Measurements from ENCODE around the gene DNAJB2.
A peak's percentile ranks its signal among the peaks of the same experiment; 100 is the strongest.

The DNAJB2 gene

DNA sequence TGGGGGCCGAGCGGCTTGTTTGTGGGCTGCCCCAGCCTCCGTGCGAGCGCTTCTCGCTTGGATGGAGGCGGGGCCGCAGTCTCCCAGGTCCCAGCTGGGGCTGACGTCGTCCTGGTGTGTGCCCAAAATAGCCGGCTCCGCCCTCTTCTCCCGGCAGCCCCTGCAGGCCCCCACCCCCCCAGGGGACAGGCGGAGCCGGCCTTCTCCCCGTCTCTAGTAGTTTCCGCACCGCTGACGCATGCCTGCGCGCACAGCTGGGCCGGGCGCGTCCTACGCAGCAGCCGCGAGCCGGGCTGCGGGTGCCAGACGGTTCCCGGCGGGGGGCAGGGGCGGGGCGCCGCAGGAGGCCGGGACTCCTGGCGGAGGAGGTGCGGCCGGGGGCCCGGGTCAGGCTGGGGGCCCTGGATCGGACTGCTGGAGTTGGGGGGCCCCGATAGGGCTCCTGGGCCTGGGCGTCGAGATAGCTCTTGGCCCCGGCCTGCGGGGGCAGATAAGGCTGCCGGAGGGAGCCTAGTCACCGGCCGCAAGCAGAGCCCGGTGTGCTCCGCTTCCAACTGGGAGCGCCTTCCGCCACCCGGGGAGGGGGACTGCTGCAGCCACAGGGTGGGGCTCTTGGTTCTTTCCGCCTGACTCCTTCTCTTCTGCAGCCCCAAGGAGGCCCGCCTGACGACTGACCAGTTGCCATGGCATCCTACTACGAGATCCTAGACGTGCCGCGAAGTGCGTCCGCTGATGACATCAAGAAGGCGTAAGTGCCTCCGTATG, at the start of gene DNAJB2:
TSS of gene DNAJB2 (plus strand) at position 216 of the 765 bp plus-strand sequence. CDS start at position 684, 468 bp downstream.
- Histone ChIP-seq H3K4me1 (ENCODE audit: control insufficient read depth, insufficient read depth, low read length, unreplicated experiment) (peaks cover 30% of the 10 kb centered on the region), H3K36me3 (ENCODE audit: insufficient read depth, low read length) (no peaks in the 10 kb centered on the region), H3K27me3 (ENCODE audit: insufficient read depth, low read length) (no peaks in the 10 kb centered on the region), H3K79me2 (ENCODE audit: control insufficient read depth, insufficient read depth, low read length, unreplicated experiment) (no peaks in the 10 kb centered on the region), H3K4me3 (ENCODE audit: low read depth, low read length) (peak within 1 kb of the TSS; percentile 82), H3K27ac (ENCODE audit: low read depth, low read length) (peak within 1 kb of the TSS; percentile 96), H2AFZ (ENCODE audit: low read length, unreplicated experiment) (peak within 1 kb of the TSS; percentile 35)

GRCh38 chr2:219230059-219230540, 49.1 kb upstream of the DNAJB2 start:
- H3K4me1 ChIP-seq (ENCODE audit: control insufficient read depth, insufficient read depth, low read length, unreplicated experiment): peaks cover 23% of the 10 kb centered on the region
- peak overlapping the region; percentile 88 for H3K4me3 ChIP-seq (ENCODE audit: low read depth, low read length)
- H3K27ac ChIP-seq (ENCODE audit: low read depth, low read length): peak overlapping the region; percentile 82
- peaks cover 22% of the 10 kb centered on the region; the same call in 1 of the 2 replicates for H3K36me3 ChIP-seq (ENCODE audit: insufficient read depth, low read length)
- H3K27me3 ChIP-seq (ENCODE audit: insufficient read depth, low read length): no peaks in the 10 kb centered on the region
- H3K79me2 ChIP-seq (ENCODE audit: control insufficient read depth, insufficient read depth, low read length, unreplicated experiment): peaks cover 38% of the 10 kb centered on the region
- peak overlapping the region; percentile 19 for H2AFZ ChIP-seq (ENCODE audit: low read length, unreplicated experiment)

- H3K4me3 ChIP-seq (ENCODE audit: low read depth, low read length): no peak overlapping the region
- no peak overlapping the region for H3K27ac ChIP-seq (ENCODE audit: low read depth, low read length)
- H3K36me3 ChIP-seq (ENCODE audit: insufficient read depth, low read length): peaks cover 32% of the 10 kb centered on the region
- H2AFZ ChIP-seq (ENCODE audit: low read length, unreplicated experiment): no peak overlapping the region
- peaks cover 14% of the 10 kb centered on the region for H3K4me1 ChIP-seq (ENCODE audit: control insufficient read depth, insufficient read depth, low read length, unreplicated experiment)
- H3K79me2 ChIP-seq (ENCODE audit: control insufficient read depth, insufficient read depth, low read length, unreplicated experiment): peaks cover 11% of the 10 kb centered on the region
- no peaks in the 10 kb centered on the region for H3K27me3 ChIP-seq (ENCODE audit: insufficient read depth, low read length)
Measured at GRCh38 chr2:219234331-219234730, 44.8 kb upstream of the DNAJB2 start.

DNA sequence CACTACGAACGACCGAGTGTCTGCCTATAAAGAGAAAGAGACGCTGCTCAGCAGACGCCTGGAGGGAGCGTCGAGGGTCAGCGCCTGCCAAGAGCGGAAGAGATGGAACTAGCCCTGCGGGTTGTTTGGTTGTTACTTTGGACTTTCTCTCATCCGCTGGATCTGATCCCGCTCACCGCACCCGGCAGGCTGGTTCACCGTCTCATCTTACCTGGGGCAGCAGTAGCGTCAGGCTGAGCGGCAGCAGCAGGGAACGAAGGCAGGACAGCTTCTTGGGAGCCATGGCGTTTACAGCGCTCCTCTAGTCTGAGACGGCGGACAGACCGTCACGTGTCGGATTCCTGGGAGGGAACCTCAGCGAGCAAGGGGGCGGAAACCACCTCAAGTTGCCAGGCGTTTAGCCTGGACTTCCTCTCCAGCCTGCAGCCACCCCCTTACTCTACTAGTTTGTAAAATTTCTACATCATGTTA, 35.8 kb upstream of the DNAJB2 start:
- H3K27ac ChIP-seq (ENCODE audit: low read depth, low read length): no peak overlapping the region
- peaks cover 29% of the 10 kb centered on the region for H3K79me2 ChIP-seq (ENCODE audit: control insufficient read depth, insufficient read depth, low read length, unreplicated experiment)
- no peaks in the 10 kb centered on the region for H3K27me3 ChIP-seq (ENCODE audit: insufficient read depth, low read length)
- H3K4me3 ChIP-seq (ENCODE audit: low read depth, low read length): peak overlapping the region; percentile 76
- 0 out of 2 replicates have a peak, but pooled peaks cover 4% of the 10 kb centered on the region for H3K36me3 ChIP-seq (ENCODE audit: insufficient read depth, low read length)
- peak overlapping the region; percentile 57 for H2AFZ ChIP-seq (ENCODE audit: low read length, unreplicated experiment)
- peaks cover 21% of the 10 kb centered on the region for H3K4me1 ChIP-seq (ENCODE audit: control insufficient read depth, insufficient read depth, low read length, unreplicated experiment)

DNA sequence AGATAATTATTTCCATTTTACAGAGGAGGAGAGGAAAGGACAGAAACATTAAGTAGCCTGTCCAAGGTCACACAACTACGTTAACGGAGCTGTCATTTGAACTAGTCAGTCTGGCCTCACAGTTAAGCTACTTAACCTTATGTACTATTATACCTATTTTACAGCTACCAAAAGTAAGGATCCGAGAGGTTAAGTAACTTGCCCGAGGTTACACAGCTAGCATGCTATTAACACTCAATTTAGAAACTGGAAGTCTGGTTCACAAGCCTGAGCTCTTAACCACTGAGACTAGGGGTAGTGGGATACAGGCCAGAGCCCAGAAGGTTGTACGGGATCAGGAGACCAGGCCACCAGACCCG, 34.4 kb upstream of the DNAJB2 start:
- Histone ChIP-seq H3K79me2 (ENCODE audit: control insufficient read depth, insufficient read depth, low read length, unreplicated experiment) (peaks cover 29% of the 10 kb centered on the region), H3K4me3 (ENCODE audit: low read depth, low read length) (peak overlapping the region; percentile 97), H2AFZ (ENCODE audit: low read length, unreplicated experiment) (peak overlapping the region; percentile 87), H3K27me3 (ENCODE audit: insufficient read depth, low read length) (no peaks in the 10 kb centered on the region), H3K27ac (ENCODE audit: low read depth, low read length) (peak overlapping the region; percentile 88), H3K4me1 (ENCODE audit: control insufficient read depth, insufficient read depth, low read length, unreplicated experiment) (peaks cover 34% of the 10 kb centered on the region), H3K36me3 (ENCODE audit: insufficient read depth, low read length) (0 out of 2 replicates have a peak, but pooled peaks cover 4% of the 10 kb centered on the region)

- peaks cover 5% of the 10 kb centered on the region; the same call in 1 of the 2 replicates for H3K36me3 ChIP-seq (ENCODE audit: insufficient read depth, low read length)
- peaks cover 29% of the 10 kb centered on the region for H3K79me2 ChIP-seq (ENCODE audit: control insufficient read depth, insufficient read depth, low read length, unreplicated experiment)
- H3K4me1 ChIP-seq (ENCODE audit: control insufficient read depth, insufficient read depth, low read length, unreplicated experiment): peaks cover 39% of the 10 kb centered on the region
- peak within 1 kb of the TSS; percentile 87 for H2AFZ ChIP-seq (ENCODE audit: low read length, unreplicated experiment)
- H3K4me3 ChIP-seq (ENCODE audit: low read depth, low read length): peak within 1 kb of the TSS; percentile 97
- H3K27me3 ChIP-seq (ENCODE audit: insufficient read depth, low read length): no peaks in the 10 kb centered on the region
- H3K27ac ChIP-seq (ENCODE audit: low read depth, low read length): peak within 1 kb of the TSS; percentile 88
Measured at GRCh38 chr2:219245148-219245898, 33.8 kb upstream of the DNAJB2 start, which contains the start of the genes GLB1L and STK16. TSS of gene GLB1L (minus strand) at chr2:219245444. CDS start at chr2:219243573, 1,871 bp downstream. TSS of gene STK16 (plus strand) at chr2:219245479. CDS start at chr2:219246000, 521 bp downstream.

DNA sequence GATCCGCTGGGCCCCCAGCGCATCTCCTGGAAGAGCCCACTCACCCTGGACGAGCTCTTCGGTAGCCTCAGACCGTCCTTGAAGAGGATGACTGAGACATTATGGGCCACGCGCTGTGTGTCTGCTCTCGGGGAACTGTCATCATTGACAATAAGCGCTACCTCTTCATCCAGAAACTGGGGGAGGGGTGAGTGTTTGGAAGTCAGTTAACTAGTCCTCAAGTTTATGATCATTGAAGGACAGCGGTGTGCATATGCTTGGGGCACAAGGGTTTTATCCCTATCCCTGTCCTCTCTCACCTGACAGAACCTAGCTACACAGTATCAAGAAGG, 33.3 kb upstream of the DNAJB2 start:
- Histone ChIP-seq H3K27ac (ENCODE audit: low read depth, low read length) (peak overlapping the region; percentile 88), H3K4me1 (ENCODE audit: control insufficient read depth, insufficient read depth, low read length, unreplicated experiment) (peaks cover 44% of the 10 kb centered on the region)

DNA sequence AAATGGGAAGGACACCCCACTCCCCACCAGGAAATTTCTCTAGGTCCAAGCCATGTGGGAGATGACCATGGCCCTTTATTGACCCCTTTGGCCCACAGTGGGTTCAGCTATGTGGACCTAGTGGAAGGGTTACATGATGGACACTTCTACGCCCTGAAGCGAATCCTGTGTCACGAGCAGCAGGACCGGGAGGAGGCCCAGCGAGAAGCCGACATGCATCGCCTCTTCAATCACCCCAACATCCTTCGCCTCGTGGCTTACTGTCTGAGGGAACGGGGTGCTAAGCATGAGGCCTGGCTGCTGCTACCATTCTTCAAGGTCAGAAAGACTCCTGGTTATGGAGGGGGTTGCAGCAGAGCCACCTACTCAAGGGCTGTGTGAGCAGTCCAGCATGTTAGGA, 32.6 kb upstream of the DNAJB2 start:
- Histone ChIP-seq H3K4me1 (ENCODE audit: control insufficient read depth, insufficient read depth, low read length, unreplicated experiment) (peaks cover 48% of the 10 kb centered on the region), H2AFZ (ENCODE audit: low read length, unreplicated experiment) (no peak overlapping the region), H3K4me3 (ENCODE audit: low read depth, low read length) (peak overlapping the region; percentile 97), H3K27me3 (ENCODE audit: insufficient read depth, low read length) (no peaks in the 10 kb centered on the region), H3K79me2 (ENCODE audit: control insufficient read depth, insufficient read depth, low read length, unreplicated experiment) (peaks cover 33% of the 10 kb centered on the region), H3K36me3 (ENCODE audit: insufficient read depth, low read length) (peaks cover 8% of the 10 kb centered on the region; the same call in 1 of the 2 replicates), H3K27ac (ENCODE audit: low read depth, low read length) (peak overlapping the region; percentile 88; the same call in 1 of the 2 replicates)

More for the DNA sequence above, 33.3 kb upstream of the DNAJB2 start:
- peak overlapping the region; percentile 97 for H3K4me3 ChIP-seq (ENCODE audit: low read depth, low read length)
- H3K36me3 ChIP-seq (ENCODE audit: insufficient read depth, low read length): peaks cover 8% of the 10 kb centered on the region; the same call in 1 of the 2 replicates
- peak overlapping the region; percentile 73 for H2AFZ ChIP-seq (ENCODE audit: low read length, unreplicated experiment)
- H3K27me3 ChIP-seq (ENCODE audit: insufficient read depth, low read length): no peaks in the 10 kb centered on the region
- H3K79me2 ChIP-seq (ENCODE audit: control insufficient read depth, insufficient read depth, low read length, unreplicated experiment): peaks cover 29% of the 10 kb centered on the region

GRCh38 chr2:219247678-219248642, 31.2 kb upstream of the DNAJB2 start:
- H3K79me2 ChIP-seq (ENCODE audit: control insufficient read depth, insufficient read depth, low read length, unreplicated experiment): peaks cover 47% of the 10 kb centered on the region
- no peaks in the 10 kb centered on the region for H3K27me3 ChIP-seq (ENCODE audit: insufficient read depth, low read length)
- H3K27ac ChIP-seq (ENCODE audit: low read depth, low read length): peak overlapping the region; percentile 88; the same call in 1 of the 2 replicates
- H2AFZ ChIP-seq (ENCODE audit: low read length, unreplicated experiment): no peak overlapping the region
- H3K4me1 ChIP-seq (ENCODE audit: control insufficient read depth, insufficient read depth, low read length, unreplicated experiment): peaks cover 59% of the 10 kb centered on the region
- peaks cover 8% of the 10 kb centered on the region; the same call in 1 of the 2 replicates for H3K36me3 ChIP-seq (ENCODE audit: insufficient read depth, low read length)
- H3K4me3 ChIP-seq (ENCODE audit: low read depth, low read length): no peak overlapping the region

All from ACC112 (cell line).